ENCODE results near the gene IL2. TPM values are rescaled to one million over a fixed set of nuclear protein-coding genes. Genes with fewer than 3 reads are reported as not detected.

IL2 gene
- not detected in 2 replicates for total RNA-seq

DNA sequence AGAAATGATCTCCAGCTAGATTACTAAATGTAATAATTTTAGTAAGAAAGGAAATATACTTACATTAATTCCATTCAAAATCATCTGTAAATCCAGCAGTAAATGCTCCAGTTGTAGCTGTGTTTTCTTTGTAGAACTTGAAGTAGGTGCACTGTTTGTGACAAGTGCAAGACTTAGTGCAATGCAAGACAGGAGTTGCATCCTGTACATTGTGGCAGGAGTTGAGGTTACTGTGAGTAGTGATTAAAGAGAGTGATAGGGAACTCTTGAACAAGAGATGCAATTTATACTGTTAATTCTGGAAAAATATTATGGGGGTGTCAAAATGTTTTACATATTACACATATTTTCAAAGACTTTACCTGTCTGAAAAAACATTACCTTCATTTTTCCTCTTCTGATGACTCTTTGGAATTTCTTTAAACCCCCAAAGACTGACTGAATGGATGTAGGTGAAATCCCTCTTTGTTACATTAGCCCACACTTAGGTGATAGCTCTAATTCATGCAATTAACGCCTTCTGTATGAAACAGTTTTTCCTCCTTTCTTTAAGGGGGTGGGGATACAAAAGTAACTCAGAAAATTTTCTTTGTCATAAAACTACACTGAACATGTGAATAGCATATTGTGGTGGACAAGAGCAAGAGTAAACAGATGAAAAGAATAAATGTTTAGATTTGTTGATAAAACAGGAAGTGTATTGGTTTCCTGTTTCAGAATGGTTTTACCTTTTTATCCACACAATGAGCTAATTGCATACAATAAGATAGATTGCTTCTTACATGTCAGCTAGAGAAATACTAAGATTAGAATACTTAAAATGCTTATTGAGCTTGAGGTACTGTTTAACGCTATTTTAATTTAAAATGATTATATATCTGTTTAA, at the start of gene IL2:
IL2 (minus strand) TSS at position 495 of the 886 bp plus-strand sequence; CDS start at position 210, 285 bp downstream.

Other genes with a start within 250 kb of the IL2 start
- gene ADAD1, start 77.7 kb downstream of the IL2 start, total RNA-seq: not detected in 2 replicates
- not detected in 2 replicates for gene IL21, start 164.3 kb upstream of the IL2 start, total RNA-seq